ENCODE results near the gene ATP6V1C2. TPM values are rescaled to one million over a fixed set of nuclear protein-coding genes. Genes with fewer than 3 reads are reported as not detected.
"Not testable (repeated sequence)": the region's sequence is repeated elsewhere in the genome, so short reads cannot be mapped to it uniquely, and the experiment has no call there.

The ATP6V1C2 gene
- total RNA-seq, 1 donor from 2014 or later: 0.11 TPM

- H3K9me3 Mint-ChIP-seq: no peaks in the 10 kb centered on the region
- Histone ChIP-seq H3K4me2 (peak overlapping the region; percentile 45), H3K4me1 (peaks cover 26% of the 10 kb centered on the region), H3K9ac (no peak overlapping the region), H3F3A (ENCODE audit: low read depth) (peaks cover 18% of the 10 kb centered on the region), H3K27me3 (no peaks in the 10 kb centered on the region), H3K4me3 (no peak overlapping the region), H3K9me3 (ENCODE audit: low read depth) (no peaks in the 10 kb centered on the region), H3K79me2 (ENCODE audit: low read depth) (peaks cover 25% of the 10 kb centered on the region), H4K20me1 (ENCODE audit: low read depth) (peaks cover 24% of the 10 kb centered on the region), H3K27ac (no peak overlapping the region), H2AFZ (replicated peaks) (peak overlapping the region; percentile 93), H3K36me3 (no peaks in the 10 kb centered on the region)
- peaks cover 3% of the 10 kb centered on the region for H3K36me3 Mint-ChIP-seq
- TF ChIP-seq CTCF (IDR thresholded peaks at IDR 0.05) (peak; percentile 24), EZH2 (IDR thresholded peaks at IDR 0.05) (no peak)
- peak overlapping the region; percentile 82 for H3K27ac Mint-ChIP-seq
- peak; percentile 46 for DNase-seq (ENCODE audit: low spot score)
- H3K27me3 Mint-ChIP-seq (ENCODE audit: insufficient read depth, low read depth): peaks cover 6% of the 10 kb centered on the region
- H3K4me3 Mint-ChIP-seq: peak overlapping the region; percentile 74
- peaks cover 36% of the 10 kb centered on the region for H3K4me1 Mint-ChIP-seq
Measured at GRCh38 chr2:10814571-10815331, 93.3 kb downstream of the ATP6V1C2 start.

GRCh38 chr2:10817413-10817812, 96.0 kb downstream of the ATP6V1C2 start:
- H3K27ac Mint-ChIP-seq: no peak overlapping the region
- no peak overlapping the region for H3K4me3 Mint-ChIP-seq

GRCh38 chr2:10818305-10818704, 96.9 kb downstream of the ATP6V1C2 start:
- H3K36me3 Mint-ChIP-seq, H3K27ac Mint-ChIP-seq: not testable (repeated sequence)

More at GRCh38 chr2:10817413-10817812, 96.0 kb downstream of the ATP6V1C2 start:
- Histone ChIP-seq H2AFZ (replicated peaks) (no peak overlapping the region), H4K20me1 (ENCODE audit: low read depth) (no peaks in the 10 kb centered on the region), H3F3A (ENCODE audit: low read depth) (peaks cover 18% of the 10 kb centered on the region), H3K9me3 (ENCODE audit: low read depth) (no peaks in the 10 kb centered on the region), H3K4me1 (peaks cover 9% of the 10 kb centered on the region), H3K4me2 (no peak overlapping the region), H3K4me3 (no peak overlapping the region), H3K79me2 (ENCODE audit: low read depth) (no peaks in the 10 kb centered on the region), H3K9ac (no peak overlapping the region), H3K27ac (no peak overlapping the region), H3K27me3 (no peaks in the 10 kb centered on the region), H3K36me3 (no peaks in the 10 kb centered on the region)
- Mint-ChIP-seq H3K9me3 (no peaks in the 10 kb centered on the region), H3K27me3 (ENCODE audit: insufficient read depth, low read depth) (peaks cover 6% of the 10 kb centered on the region), H3K4me1 (peaks cover 16% of the 10 kb centered on the region), H3K36me3 (no peaks in the 10 kb centered on the region)
- TF ChIP-seq CTCF (IDR thresholded peaks at IDR 0.05): peak; percentile 65
- no peak for TF ChIP-seq EZH2 (IDR thresholded peaks at IDR 0.05)
- peak; percentile 68 for DNase-seq (ENCODE audit: low spot score)

GRCh38 chr2:10818984-10819383, 97.6 kb downstream of the ATP6V1C2 start:
- H3K4me2 ChIP-seq: no peak overlapping the region
- no peak overlapping the region for H3K9ac ChIP-seq
- H3K9me3 ChIP-seq (ENCODE audit: low read depth): no peaks in the 10 kb centered on the region
- H3K4me3 ChIP-seq: no peak overlapping the region
- no peak for DNase-seq (ENCODE audit: low spot score)
- H3K27ac ChIP-seq: no peak overlapping the region
- Mint-ChIP-seq H3K27ac (no peak overlapping the region), H3K4me1 (peaks cover 11% of the 10 kb centered on the region), H3K27me3 (ENCODE audit: insufficient read depth, low read depth) (peaks cover 6% of the 10 kb centered on the region), H3K36me3 (no peaks in the 10 kb centered on the region), H3K9me3 (no peaks in the 10 kb centered on the region), H3K4me3 (no peak overlapping the region)
- no peak overlapping the region for H2AFZ ChIP-seq (replicated peaks)
- no peaks in the 10 kb centered on the region for H4K20me1 ChIP-seq (ENCODE audit: low read depth)
- TF ChIP-seq EZH2 (IDR thresholded peaks at IDR 0.05) (no peak), EZH2phosphoT487 (IDR thresholded peaks at IDR 0.05) (no peak), CTCF (IDR thresholded peaks at IDR 0.05) (no peak)
- H3K27me3 ChIP-seq: no peaks in the 10 kb centered on the region
- H3K36me3 ChIP-seq: no peaks in the 10 kb centered on the region
- H3K4me1 ChIP-seq: peaks cover 8% of the 10 kb centered on the region
- peaks cover 14% of the 10 kb centered on the region for H3F3A ChIP-seq (ENCODE audit: low read depth)
- H3K79me2 ChIP-seq (ENCODE audit: low read depth): no peaks in the 10 kb centered on the region

More at GRCh38 chr2:10818305-10818704, 96.9 kb downstream of the ATP6V1C2 start:
- H3K27ac ChIP-seq; DNase-seq (ENCODE audit: low spot score); H3K27me3 ChIP-seq; H3K9ac ChIP-seq; H3K9me3 Mint-ChIP-seq; H3K9me3 ChIP-seq (ENCODE audit: low read depth); H3K4me1 ChIP-seq; H4K20me1 ChIP-seq (ENCODE audit: low read depth); H2AFZ ChIP-seq (replicated peaks); H3K4me3 Mint-ChIP-seq; H3K4me3 ChIP-seq; H3K4me2 ChIP-seq; H3K79me2 ChIP-seq (ENCODE audit: low read depth); H3K27me3 Mint-ChIP-seq (ENCODE audit: insufficient read depth, low read depth); H3K36me3 ChIP-seq: not testable (repeated sequence)
- H3K4me1 Mint-ChIP-seq: peaks cover 13% of the 10 kb centered on the region
- H3F3A ChIP-seq (ENCODE audit: low read depth): peaks cover 18% of the 10 kb centered on the region

All from neural progenitor cell (in vitro differentiated cells).